ENCODE results near the gene ZNF322.
"Not testable (repeated sequence)": the region's sequence is repeated elsewhere in the genome, so short reads cannot be mapped to it uniquely, and the experiment has no call there.

Gene ZNF322, protein sequence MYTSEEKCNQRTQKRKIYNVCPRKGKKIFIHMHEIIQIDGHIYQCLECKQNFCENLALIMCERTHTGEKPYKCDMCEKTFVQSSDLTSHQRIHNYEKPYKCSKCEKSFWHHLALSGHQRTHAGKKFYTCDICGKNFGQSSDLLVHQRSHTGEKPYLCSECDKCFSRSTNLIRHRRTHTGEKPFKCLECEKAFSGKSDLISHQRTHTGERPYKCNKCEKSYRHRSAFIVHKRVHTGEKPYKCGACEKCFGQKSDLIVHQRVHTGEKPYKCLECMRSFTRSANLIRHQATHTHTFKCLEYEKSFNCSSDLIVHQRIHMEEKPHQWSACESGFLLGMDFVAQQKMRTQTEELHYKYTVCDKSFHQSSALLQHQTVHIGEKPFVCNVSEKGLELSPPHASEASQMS

DNA sequence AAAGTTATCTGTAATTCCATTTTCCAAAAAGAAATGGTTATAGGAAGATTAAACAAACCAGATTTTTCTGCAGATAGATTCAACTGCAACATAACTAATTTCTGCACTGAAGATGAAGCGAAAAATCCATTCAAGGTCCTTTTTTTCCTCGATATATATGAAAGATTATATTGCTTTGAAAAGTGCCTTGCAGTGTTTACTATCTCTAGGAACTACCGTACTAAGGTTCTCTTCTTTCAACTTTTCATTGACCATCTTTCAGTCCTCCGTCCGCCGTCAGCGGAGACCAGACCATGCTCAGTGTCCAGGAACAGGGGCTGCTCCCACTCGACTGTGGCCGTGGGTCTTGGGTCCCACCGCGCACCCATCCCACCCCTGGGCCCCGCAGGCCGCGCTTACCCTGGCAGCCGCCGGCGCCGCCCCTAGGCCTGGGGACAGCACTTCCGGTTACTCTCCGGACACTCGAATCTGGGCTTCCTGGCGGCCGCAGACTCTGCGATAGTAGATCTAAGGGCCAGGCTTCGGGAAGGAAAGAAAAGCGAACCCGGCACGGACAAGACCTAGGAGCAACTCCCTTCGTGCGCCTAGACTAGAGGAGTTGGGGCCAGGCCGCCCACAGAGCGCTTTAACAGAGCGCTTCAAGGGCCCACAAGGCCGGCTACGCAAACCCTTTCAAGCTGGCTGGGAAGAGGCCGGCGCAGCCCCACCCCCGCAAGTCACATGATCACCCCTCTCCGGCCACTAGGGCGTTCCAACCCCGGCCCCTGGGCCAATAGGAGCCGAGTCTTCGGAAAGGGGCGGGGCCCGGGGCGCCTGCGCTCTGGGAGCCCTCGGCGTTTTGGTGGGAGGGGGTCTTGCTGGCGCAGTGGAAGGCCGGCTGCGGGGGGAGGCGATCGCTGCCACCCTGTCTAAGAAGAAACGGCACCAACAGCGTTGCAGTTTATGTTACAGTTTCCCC lies at the start of gene ZNF322:
Gene ZNF322 (minus strand): TSS at position 705 of the 958 bp plus-strand sequence. CDS start 21,193 bp downstream, outside the sequence.
- peak; percentile 97 for DNase-seq

DNA sequence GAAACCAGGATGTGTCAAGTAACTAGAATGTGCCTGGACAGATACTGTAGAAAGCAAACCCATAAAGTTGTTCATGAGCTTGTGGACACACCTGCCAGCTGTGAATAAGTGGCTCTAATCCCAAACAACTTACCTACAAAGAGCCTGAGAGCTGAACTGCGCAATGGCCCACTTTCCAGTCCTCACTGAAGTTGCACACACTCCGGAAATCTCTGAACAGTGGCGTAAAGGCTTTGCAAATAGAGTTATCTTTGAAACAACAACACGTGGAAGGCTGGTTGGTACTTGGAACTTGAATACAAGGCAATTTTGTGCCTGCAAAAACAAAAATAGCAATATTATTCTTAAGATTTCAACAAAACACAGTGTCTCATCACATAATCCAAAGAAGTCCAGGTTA lies 46.2 kb upstream of the ZNF322 start:
- not testable (repeated sequence) for DNase-seq

DNA sequence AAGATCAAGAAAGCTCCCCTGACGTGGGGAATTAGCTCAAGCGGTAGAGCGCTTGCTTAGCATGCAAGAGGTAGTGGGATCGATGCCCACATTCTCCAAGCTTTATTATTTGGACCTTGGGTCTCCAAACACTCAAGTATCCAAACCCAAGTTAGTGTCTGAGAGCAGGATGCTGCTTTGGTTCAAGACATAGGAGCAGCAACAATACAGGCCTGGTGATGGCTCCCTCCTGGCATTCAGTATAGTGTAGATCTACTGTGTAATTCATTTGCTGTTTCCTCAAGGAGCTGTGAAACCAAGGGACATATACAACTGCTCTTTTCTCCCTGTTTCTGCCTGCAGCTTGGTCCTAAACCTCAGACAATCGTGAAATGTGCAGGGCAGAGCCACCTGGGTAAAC lies 45.8 kb upstream of the ZNF322 start:
- not testable (repeated sequence) for DNase-seq

DNA sequence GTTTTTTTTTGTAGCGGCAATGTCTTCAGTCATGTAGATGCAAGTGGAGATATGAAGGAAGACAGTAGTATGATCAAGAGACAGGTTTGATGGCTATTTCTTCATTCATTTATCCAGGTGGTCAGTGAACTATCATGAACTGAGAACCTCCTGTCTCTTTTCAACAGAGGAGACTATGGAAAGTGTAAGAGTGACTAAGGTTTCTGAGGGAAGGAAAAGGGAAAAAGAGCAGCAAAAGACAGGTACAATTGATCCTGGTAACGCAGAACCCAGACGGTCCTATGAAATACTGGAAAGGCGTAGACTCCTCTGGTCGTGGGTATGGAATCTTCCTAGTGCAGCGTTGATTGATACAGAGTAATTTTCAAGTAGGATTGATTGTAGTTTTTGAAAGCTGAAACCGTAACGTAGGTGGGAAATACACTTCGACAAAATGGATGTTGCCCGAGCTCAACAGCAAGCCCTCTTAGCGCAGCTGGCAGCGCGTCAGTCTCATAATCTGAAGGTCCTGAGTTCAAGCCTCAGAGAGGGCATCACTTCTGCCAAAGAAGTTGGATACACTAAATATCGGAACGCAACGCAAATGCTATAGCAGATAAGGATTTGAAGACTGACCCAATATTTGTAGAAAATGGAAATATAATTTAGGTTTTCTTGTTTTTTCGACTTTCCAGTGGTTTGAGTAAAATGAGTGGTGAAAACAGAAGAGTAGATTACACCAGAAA lies 41.6 kb upstream of the ZNF322 start:
- not testable (repeated sequence) for DNase-seq

DNA sequence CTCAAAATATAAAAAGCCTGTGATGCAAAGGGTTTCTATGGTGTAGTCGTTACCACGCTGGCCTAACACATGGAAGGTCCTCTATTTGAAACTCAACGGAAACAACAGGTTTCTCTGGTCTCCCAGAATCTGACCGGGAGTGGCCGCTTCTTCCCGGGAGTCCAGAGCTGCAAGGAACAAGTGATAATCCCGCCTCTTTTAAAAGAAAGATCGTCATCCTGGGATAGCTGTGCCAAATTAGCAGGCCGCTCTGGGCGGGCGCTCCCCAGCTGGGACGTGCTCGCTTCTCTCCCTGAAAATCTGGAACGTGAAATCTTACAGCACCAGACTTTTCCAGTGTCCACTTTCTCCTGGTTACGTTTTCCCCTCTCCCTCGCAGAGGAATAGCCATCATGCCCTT lies 38.0 kb upstream of the ZNF322 start:
- DNase-seq = not testable (repeated sequence)

DNA sequence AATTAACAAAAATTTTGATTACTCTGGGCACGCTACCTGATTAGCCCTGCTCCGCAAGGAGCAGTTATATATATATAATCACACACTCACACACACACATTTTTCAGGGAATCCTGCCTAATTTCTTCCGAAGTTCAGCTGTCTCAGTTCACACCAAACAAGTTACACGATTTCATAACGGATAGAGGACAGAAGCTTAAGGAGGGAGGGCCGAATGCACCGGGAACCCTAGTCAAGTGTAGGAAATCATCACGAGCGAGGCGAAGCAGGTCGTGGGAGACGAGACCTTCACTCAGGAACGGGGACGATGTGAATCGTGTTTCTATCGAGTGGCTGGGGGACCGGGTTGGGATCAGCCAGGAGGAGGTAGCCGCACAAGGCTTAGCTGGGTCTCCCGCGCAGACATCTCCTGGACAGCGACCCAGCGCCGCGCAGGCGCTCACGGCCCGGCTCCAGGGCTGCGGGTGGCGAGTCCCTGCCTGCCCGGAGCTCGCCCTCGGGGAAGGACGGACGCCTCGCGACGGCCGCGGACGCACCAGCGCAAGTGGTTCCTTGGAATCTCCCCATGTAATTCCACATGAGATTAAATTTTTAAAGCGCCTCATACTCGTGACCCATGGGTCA lies 29.9 kb upstream of the ZNF322 start:
- DNase-seq = not testable (repeated sequence)

DNA sequence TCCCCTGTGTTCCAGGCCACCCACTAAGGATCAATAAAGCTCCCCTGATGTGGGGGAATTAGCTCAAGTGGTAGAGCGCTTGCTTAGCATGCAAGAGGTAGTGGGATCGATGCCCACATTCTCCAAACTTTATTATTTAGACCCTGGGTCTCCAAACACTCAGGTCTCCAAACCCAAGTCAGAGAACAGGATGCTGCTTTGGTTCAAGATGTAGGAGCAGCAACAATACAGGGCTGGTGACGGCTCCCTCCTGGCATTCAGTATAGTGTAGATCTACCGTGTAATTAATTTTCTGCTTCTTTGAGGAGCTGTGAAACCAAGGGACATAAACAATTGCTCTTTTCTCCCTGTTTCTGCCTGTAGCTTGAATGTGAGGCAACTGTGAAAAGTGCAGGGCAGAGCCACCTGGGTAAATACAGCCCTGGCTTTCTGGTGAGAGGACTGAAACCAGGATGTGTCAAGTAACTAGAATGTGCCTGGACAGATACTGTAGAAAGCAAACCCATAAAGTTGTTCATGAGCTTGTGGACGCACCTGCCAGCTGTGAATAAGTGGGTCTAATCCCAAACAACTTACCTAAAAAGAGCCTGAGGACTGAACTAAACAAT lies 23.0 kb upstream of the ZNF322 start:
- DNase-seq = not testable (repeated sequence)

DNA sequence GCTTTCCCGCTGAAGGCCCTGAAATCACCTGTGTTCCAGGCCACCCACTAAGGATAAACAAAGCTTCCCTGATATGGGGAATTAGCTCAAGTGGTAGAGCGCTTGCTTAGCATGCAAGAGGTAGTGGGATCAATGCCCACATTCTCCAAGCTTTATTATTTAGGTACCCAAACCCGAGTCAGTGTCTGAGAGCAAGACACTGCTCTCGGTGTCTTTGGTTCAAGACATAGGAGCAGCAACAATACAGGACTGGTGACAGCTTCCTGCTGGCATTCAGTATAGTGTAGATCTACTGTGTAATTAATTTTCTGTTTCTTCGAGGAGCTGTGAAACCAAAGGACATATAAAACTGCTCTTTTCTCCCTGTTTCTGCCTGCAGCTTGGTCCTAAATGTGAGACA lies 13.7 kb upstream of the ZNF322 start:
- not testable (repeated sequence) for DNase-seq

DNA sequence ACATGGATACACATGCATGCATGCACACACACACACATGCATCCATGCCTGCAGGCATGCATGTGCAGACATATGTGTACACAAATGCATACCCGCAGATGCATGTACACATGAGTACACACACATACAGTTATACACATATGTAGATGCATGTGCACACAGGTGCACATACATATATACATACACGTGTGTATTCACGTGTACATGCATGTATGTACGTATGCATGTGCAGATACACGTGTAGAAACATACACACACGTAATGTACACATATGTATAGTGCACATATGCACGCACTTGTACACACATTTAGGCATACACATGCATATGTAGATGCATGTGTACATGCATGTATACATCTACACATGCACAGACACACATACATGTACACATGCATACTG lies 11.0 kb upstream of the ZNF322 start:
- DNase-seq = not testable (repeated sequence)

DNA sequence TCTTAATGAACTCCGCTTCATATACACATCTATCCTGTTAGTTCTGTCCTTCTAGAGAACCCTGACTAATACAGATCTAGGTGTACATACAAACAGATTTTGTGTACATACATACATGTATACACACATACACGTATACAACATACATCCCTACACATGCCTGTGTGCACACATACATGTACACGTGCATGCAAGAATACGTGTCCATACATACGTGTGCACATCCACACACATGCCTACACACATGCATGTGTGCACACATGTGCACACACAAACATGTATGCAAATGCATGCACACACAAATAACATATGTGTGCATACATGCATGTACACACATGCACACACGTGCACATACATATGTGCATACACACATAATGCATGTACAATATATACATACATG lies 10.5 kb upstream of the ZNF322 start:
- not testable (repeated sequence) for DNase-seq

DNA sequence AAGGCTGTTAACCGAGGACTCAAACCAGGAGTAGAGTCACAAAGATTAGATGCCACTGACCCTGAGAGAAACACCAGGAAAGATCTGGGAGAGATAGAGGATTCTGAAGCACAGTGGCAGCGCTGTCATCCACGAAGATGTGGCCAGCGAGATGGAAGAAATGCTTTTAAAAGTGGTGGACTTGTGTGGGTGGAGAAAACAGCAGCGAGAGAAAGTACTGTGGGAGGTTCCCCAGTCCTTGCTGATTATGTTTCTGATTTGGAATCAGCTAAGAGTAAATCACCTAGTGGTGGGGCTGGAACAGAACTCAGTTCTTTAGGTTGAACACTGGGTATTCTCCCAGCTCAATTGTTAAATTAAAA lies 435 bp upstream of the ZNF322 start:
- no peak for DNase-seq

DNA sequence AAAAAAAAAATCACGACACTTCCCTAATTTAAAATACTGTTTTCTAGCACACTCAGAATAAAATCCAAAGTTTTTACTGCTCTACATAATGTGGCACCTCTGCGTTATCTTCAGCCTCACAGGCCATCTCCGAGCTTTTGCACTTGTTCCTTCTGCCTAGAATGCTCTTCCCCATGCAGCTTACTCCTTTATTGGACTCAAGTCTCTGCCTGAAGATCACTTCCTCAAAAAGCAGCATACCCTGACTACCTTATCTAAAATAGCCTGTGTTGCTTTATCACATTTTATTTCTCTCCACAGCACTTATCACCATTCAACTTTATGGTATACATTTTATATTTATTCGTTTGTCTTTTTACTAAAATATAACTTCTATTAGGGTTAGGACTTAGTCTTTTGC lies 2.3 kb downstream of the ZNF322 start:
- DNase-seq = no peak

DNA sequence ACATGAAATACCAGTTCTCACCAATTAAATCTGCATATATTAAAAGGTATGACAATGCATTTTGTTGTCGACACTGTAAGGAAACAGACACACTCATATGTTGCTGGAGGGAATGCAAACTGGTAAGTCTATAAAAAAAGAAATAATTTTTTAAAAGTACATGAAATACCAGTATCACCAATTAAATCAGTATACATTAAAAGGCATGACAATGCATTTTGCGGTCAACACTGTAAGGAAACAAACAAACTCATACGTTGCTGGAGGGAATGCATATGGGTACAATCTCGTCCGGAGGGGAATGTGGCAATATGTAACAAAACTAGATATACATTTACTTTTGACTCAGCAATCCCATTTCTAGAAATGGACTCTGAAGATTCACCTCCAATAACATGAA lies 6.5 kb downstream of the ZNF322 start:
- no peak for DNase-seq

DNA sequence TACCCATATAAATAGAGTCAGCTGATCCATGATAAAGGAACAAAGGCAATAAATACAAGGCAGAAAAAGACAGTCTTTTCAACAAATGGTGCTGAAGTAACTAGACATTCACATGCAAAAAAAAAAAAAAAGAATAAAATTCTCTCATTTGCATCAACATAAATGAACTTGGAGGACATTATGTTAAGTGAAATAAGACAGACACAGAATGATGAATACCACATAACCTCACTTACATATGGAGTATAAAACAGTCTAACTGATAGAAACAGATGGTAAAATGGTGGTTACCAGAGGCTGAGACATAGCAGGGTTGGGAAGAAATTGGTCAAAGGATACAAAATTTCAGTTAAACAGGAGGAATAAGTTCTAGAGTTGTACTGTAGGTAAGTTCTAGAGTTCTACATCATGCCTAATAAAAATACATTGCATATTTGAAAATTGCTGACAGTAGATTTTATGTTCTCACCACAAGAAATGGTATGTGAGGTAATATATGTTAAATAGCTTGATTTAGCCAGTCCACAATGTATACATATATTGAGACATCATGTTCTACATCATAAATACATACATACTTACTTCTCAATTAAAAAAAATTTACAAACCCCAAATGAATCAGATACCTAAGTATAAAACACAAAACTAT lies 8.3 kb downstream of the ZNF322 start:
- DNase-seq = no peak

DNA sequence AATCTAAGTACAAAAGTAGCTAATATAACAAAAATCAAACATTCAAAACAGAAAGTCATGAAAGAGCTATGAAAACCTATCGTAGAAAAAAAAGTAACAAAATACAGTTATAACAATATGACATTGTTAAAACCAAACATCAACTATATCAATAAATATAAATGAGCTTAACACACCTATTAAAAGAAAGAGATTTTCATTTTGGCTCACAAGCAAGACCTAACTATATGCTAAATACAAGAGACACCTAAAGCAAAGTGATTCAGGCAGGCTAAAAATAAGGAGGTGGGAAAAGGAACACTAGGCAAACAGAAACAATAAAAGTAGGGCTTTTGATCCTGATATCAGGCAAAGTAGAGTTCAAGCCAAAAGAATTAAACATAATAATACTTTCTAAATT lies 13.5 kb downstream of the ZNF322 start:
- DNase-seq = no peak

DNA sequence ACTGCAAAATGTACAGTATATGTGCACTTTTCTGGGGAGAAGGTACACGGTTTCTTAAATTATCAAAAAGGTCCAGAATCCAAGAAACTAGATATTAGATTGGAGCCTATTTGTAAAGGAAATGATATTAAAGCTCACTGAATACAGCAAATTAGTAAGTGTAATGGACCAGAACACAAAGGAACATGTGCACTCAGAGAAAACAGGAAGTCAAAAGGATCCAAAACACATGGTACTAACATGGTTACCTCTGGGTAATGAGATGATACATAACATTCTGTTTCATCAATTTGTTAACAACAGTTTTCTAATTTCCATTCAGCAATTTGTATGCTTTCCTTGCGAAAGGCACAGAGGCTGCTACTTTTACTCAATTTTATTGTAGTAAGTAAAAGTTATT lies 18.7 kb downstream of the ZNF322 start:
- no peak for DNase-seq

DNA sequence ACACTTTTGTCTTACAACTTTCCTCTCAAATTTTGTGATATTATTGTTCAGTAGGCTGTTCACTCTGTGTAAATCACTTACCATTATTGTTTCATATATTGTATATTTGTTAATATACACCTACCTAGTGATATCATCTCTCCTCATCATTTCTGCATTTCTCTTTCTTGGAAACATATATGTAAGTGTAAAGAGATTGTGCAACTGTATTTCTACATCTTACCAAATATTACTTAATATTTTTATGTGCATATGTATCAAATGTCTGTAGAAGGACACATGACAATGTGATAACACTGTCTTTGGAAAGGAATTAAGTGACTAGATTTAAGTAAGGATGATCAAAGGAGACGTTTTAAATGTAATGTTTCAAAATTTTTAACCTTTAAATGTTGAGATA lies 30.2 kb downstream of the ZNF322 start:
- no peak for DNase-seq

DNA sequence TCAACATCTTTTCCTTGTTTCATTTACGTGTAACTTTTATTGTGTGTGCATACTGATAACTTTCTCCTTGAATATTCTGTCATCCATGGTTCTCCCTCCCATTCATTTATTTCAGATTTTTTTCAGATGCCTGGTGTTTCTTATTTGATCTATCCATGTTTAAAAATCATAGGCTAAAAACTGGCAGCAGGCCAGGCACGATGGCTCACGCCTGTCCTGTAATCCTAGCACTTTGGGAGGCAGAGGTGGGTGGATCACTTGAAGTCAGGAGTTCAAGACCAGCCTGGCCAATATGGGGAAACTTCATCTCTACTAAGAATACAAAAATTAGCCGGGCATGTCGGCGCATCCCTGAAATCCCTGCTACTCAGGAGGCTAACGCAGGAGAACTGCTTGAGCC lies 31.7 kb downstream of the ZNF322 start:
- DNase-seq = no peak

DNA sequence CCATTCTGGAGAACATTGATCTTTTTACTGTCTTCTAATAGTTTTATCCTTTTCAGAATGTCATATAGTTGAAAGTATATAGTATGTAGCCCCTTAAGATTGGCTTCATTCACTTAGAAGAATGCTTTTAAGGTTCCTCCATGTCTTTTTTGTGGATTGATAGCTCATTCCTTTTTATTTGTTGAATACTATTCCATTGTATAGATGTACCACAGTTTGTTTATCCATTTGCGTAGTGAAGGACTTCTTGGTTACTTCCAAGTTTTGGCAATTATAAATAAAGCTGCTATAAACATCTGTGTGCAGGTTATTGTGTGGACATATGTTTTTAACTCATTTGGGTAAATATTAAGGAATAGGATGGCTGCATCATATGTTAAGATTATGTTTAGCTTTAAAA lies 35.0 kb downstream of the ZNF322 start:
- DNase-seq = no peak

DNA sequence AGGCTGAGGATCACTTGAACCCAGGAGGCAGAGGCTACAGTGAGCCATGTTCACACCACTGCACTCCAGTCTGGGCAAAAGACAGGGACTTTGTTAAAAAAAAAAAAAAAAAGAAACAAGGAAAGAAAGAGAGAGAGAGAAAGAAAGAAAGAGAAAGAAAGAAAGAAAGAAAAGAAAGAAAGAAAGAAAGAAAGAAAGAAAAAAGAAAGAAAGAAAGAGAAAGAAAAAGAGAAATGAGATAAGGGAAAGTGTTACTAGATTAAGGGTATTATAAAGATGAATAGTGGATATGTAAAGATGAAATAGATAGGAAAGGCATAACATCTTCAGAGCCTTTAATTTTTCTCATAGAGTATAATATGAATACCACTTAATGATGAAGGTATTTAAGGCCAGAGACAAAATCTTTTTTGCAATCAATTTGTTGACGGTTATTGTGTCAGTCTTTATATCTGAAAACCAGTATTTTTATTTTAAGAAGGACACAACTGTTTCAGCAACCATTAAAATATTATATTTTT lies 36.1 kb downstream of the ZNF322 start:
- DNase-seq = no peak

Data from right forelimb (tissue), 1 donor.